NCI-H1930 (cell line): Measurements from ENCODE around the gene CBX6.
"Not testable (repeated sequence)": the region's sequence is repeated elsewhere in the genome, so short reads cannot be mapped to it uniquely, and the experiment has no call there.

ENCODE experiments used
- DNase-seq, 2 experiments: peaks; one replicate each; lab custom pipeline; 2025; lab: John Stamatoyannopoulos, UW

The CBX6 gene

GRCh38 chr22:38861170-38861876, 10.7 kb downstream of the CBX6 start:
- no peak for DNase-seq

GRCh38 chr22:38860283-38861169, 11.5 kb downstream of the CBX6 start:
- DNase-seq, result no peak

GRCh38 chr22:38859581-38860282, 12.3 kb downstream of the CBX6 start:
- no peak for DNase-seq

- DNase-seq, result no peak
These were observed 13.5 kb downstream of the CBX6 start for GRCh38 chr22:38858492-38858891.

GRCh38 chr22:38854476-38854875, 17.5 kb downstream of the CBX6 start:
- not testable (repeated sequence) for DNase-seq

- not testable (repeated sequence) for DNase-seq
These were observed 18.1 kb downstream of the CBX6 start for GRCh38 chr22:38853883-38854282.

GRCh38 chr22:38853196-38853651, 18.8 kb downstream of the CBX6 start:
- DNase-seq, result no peak

- no peak for DNase-seq
These were observed 19.5 kb downstream of the CBX6 start for GRCh38 chr22:38852522-38852921.

GRCh38 chr22:38850941-38851849, 20.8 kb downstream of the CBX6 start:
- no peak for DNase-seq

GRCh38 chr22:38850399-38850798, 21.6 kb downstream of the CBX6 start:
- no peak for DNase-seq

- no peak for DNase-seq
These were observed 22.2 kb downstream of the CBX6 start for GRCh38 chr22:38849811-38850210.

GRCh38 chr22:38846412-38846811, 25.6 kb downstream of the CBX6 start:
- DNase-seq, result no peak

GRCh38 chr22:38845004-38845740, 26.8 kb downstream of the CBX6 start:
- DNase-seq, result no peak

- no peak for DNase-seq
These were observed 27.6 kb downstream of the CBX6 start for GRCh38 chr22:38844315-38845003.

- DNase-seq, result peak; percentile 49 to 55
These were observed 28.2 kb downstream of the CBX6 start, which contains the start of gene NPTXR for GRCh38 chr22:38843657-38844314. NPTXR (minus strand) TSS chr22:38844028.

GRCh38 chr22:38843201-38843656, 28.8 kb downstream of the CBX6 start:
- DNase-seq, result peak; percentile 49 to 67

GRCh38 chr22:38842512-38843200, 29.4 kb downstream of the CBX6 start:
- DNase-seq, result no peak

GRCh38 chr22:38841635-38842034, 30.4 kb downstream of the CBX6 start:
- no peak for DNase-seq

GRCh38 chr22:38841211-38841610, 30.8 kb downstream of the CBX6 start:
- no peak for DNase-seq
